SH-SY5Y (cell line): ENCODE measurements around the gene KDM4B.

Experiments used
- GATA2 ChIP-seq: IDR thresholded peaks from 2 replicates; pipeline ENCODE4 v1.6.1; 2011; ENCODE audit warnings: mild to moderate bottlenecking, low read depth, low read length
- GATA3 ChIP-seq: IDR thresholded peaks from 2 replicates; pipeline ENCODE4 v1.6.1; 2011; ENCODE audit warnings: low read depth, mild to moderate bottlenecking, low read length, moderate library complexity

KDM4B gene

GRCh38 chr19:5078182-5078581 lies 109.3 kb downstream of the KDM4B start:
- TF ChIP-seq GATA2 (no peak), GATA3 (no peak)

- TF ChIP-seq GATA3: no peak
These were observed 109.8 kb downstream of the KDM4B start for GRCh38 chr19:5078666-5079065.

- no peak for TF ChIP-seq GATA2
- TF ChIP-seq GATA3: no peak
These were observed 110.3 kb downstream of the KDM4B start for GRCh38 chr19:5079071-5079774.

GRCh38 chr19:5080030-5080654 lies 111.2 kb downstream of the KDM4B start:
- TF ChIP-seq GATA2 (peak; percentile 97), GATA3 (no peak; the same call in 1 of the 2 replicates)

- TF ChIP-seq GATA3: no peak
- no peak for TF ChIP-seq GATA2
These were observed 111.9 kb downstream of the KDM4B start for GRCh38 chr19:5080809-5081208.

GRCh38 chr19:5081443-5082161 lies 112.7 kb downstream of the KDM4B start:
- TF ChIP-seq GATA2: no peak

GRCh38 chr19:5083547-5083965 lies 114.6 kb downstream of the KDM4B start:
- TF ChIP-seq GATA3 (no peak), GATA2 (no peak)

GRCh38 chr19:5085566-5085965 lies 116.7 kb downstream of the KDM4B start:
- TF ChIP-seq GATA3: no peak
- no peak for TF ChIP-seq GATA2

- no peak for TF ChIP-seq GATA2
- no peak for TF ChIP-seq GATA3
These were observed 117.3 kb downstream of the KDM4B start for GRCh38 chr19:5086230-5086629.

- no peak for TF ChIP-seq GATA2
- no peak for TF ChIP-seq GATA3
These were observed 118.0 kb downstream of the KDM4B start for GRCh38 chr19:5086725-5087439.

GRCh38 chr19:5089283-5089682 lies 120.4 kb downstream of the KDM4B start:
- no peak for TF ChIP-seq GATA3
- no peak for TF ChIP-seq GATA2

- TF ChIP-seq GATA3 (no peak), GATA2 (no peak)
These were observed 121.6 kb downstream of the KDM4B start for GRCh38 chr19:5090465-5091017.

GRCh38 chr19:5091018-5091683 lies 122.2 kb downstream of the KDM4B start:
- peak; percentile 90 for TF ChIP-seq GATA2
- no peak for TF ChIP-seq GATA3
